GM23338 (cell line): ENCODE data around the gene TWIST2. TPM values are rescaled to one million over a fixed set of nuclear protein-coding genes. Genes with fewer than 3 reads are reported as not detected.

ENCODE experiments used
- ATAC-seq: fragments of 200-7000 bp; cut with Tn5 transposase; 3 replicates; pipeline ENCODE4 v1.9.1; 2020
- DNase-seq: peaks from one replicate; pipeline ENCODE4 v3.0.0-alpha.2; 2015; ENCODE audit warnings: low spot score
- H2AFZ ChIP-seq: fragments of 200-600 bp; sonication (generic); 2 replicates; pipeline ENCODE4 v1.8.0; 2016; ENCODE audit warnings: antibody characterized with exemption, mild to moderate bottlenecking, moderate library complexity
- H3F3A ChIP-seq: fragments of 200-600 bp; sonication (generic); replicated peaks from 2 replicates; pipeline ENCODE4 v1.8.0; 2017; ENCODE audit warnings: antibody characterized with exemption, mixed run types, low read depth
- H3K27ac ChIP-seq: fragments of 200-600 bp; sonication (generic); 2 replicates; pipeline ENCODE4 v1.6.1; 2016; ENCODE audit warnings: low read depth
- H3K27me3 ChIP-seq: fragments of 200-600 bp; sonication (generic); 2 replicates; pipeline ENCODE4 v1.8.0; 2016; ENCODE audit warnings: mild to moderate bottlenecking, mixed run types, moderate library complexity; ENCODE audit not compliant: insufficient read depth
- H3K36me3 ChIP-seq: fragments of 200-600 bp; sonication (generic); 2 replicates; pipeline ENCODE4 v1.8.0; 2016; ENCODE audit warnings: mild to moderate bottlenecking; ENCODE audit not compliant: insufficient read depth
- H3K4me1 ChIP-seq: fragments of 200-600 bp; sonication (generic); 2 replicates; pipeline ENCODE4 v1.8.0; 2016; ENCODE audit warnings: mild to moderate bottlenecking, moderate library complexity; ENCODE audit not compliant: insufficient read depth
- H3K4me2 ChIP-seq: fragments of 200-600 bp; sonication (generic); 2 replicates; pipeline ENCODE4 v1.7.1; 2017; ENCODE audit warnings: mixed run types
- H3K4me3 ChIP-seq: fragments of 200-600 bp; sonication (generic); 2 replicates; pipeline ENCODE4 v1.6.1; 2016; ENCODE audit warnings: mixed run types
- H3K79me2 ChIP-seq: fragments of 200-600 bp; sonication (generic); replicated peaks from 2 replicates; pipeline ENCODE4 v1.8.0; 2017; ENCODE audit warnings: mild to moderate bottlenecking; ENCODE audit not compliant: insufficient read depth
- H3K9me2 ChIP-seq: fragments of 200-600 bp; sonication (generic); 2 replicates; pipeline ENCODE4 v1.8.0; 2017; ENCODE audit not compliant: insufficient read depth
- H4K20me1 ChIP-seq: fragments of 200-600 bp; sonication (generic); replicated peaks from 2 replicates; pipeline ENCODE4 v1.8.0; 2017; ENCODE audit warnings: mild to moderate bottlenecking; ENCODE audit not compliant: insufficient read depth
- H3K27ac Mint-ChIP-seq: 2 replicates; pipeline ENCODE4 v1.8.0; 2020; ENCODE audit warnings: inconsistent platforms, mild to moderate bottlenecking, moderate library complexity, mixed read lengths
- H3K27me3 Mint-ChIP-seq: 3 replicates; pipeline ENCODE4 v1.8.0; 2022; ENCODE audit warnings: low read depth, mild to moderate bottlenecking, moderate library complexity, mixed read lengths, inconsistent platforms; ENCODE audit not compliant: insufficient read depth, poor library complexity
- H3K36me3 Mint-ChIP-seq: 3 replicates; pipeline ENCODE4 v1.8.0; 2021; ENCODE audit warnings: low read depth, mild to moderate bottlenecking, inconsistent platforms, moderate library complexity, mixed read lengths
- H3K4me1 Mint-ChIP-seq: 3 replicates; pipeline ENCODE4 v1.8.0; 2020; ENCODE audit warnings: mild to moderate bottlenecking, inconsistent platforms, mixed read lengths
- H3K4me3 Mint-ChIP-seq: 3 replicates; pipeline ENCODE4 v1.8.0; 2021; ENCODE audit warnings: moderate library complexity, mild to moderate bottlenecking, inconsistent platforms, mixed read lengths
- H3K9me3 Mint-ChIP-seq: 3 replicates; pipeline ENCODE4 v1.8.0; 2020; ENCODE audit warnings: moderate library complexity, mild to moderate bottlenecking, inconsistent platforms, mixed read lengths
- CREB1 ChIP-seq: fragments of 250-450 bp; sonication (Bioruptor Pico); IDR thresholded peaks from 2 replicates; pipeline ENCODE4 v1.5.0; 2020; ENCODE audit warnings: low read depth, mild to moderate bottlenecking, moderate library complexity
- CTCF ChIP-seq, 2 experiments: fragments of 200-600 bp in 1 of 2; sonication (generic) in 1 of 2; conservative IDR thresholded peaks; 2 replicates each; pipeline versions ENCODE4 v1.5.1 to v1.6.1; 2016 to 2017; ENCODE audit warnings: antibody characterized with exemption in 2 of 2, low read depth in 2 of 2, mild to moderate bottlenecking in 2 of 2, moderate library complexity in 1 of 2
- ETS1 ChIP-seq: IDR thresholded peaks from 2 replicates; pipeline ENCODE4 v1.6.1; 2016; ENCODE audit warnings: antibody characterized with exemption
- EZH2 ChIP-seq: fragments of 200-600 bp; sonication (generic); IDR thresholded peaks from one replicate; pipeline ENCODE4 v1.8.0; 2017; ENCODE audit warnings: antibody characterized with exemption, mild to moderate bottlenecking, low read depth; ENCODE audit not compliant: unreplicated experiment
- JUNB ChIP-seq: IDR thresholded peaks from one replicate; pipeline ENCODE4 v1.6.1; 2016; ENCODE audit warnings: antibody characterized with exemption; ENCODE audit not compliant: unreplicated experiment
- POLR2AphosphoS5 ChIP-seq: IDR thresholded peaks from 2 replicates; pipeline ENCODE4 v1.6.1; 2016; ENCODE audit warnings: antibody characterized with exemption, low read depth
- STAT1 ChIP-seq: IDR thresholded peaks from one replicate; pipeline ENCODE4 v1.6.1; 2016; ENCODE audit warnings: antibody characterized with exemption; ENCODE audit not compliant: unreplicated experiment
- ZNF114 ChIP-seq: fragments of 250-450 bp; sonication (Bioruptor Pico); IDR thresholded peaks from 2 replicates; pipeline ENCODE4 v1.5.0; 2020; ENCODE audit warnings: mild to moderate bottlenecking, moderate library complexity
- ZNF331 ChIP-seq: fragments of 250-450 bp; sonication (Bioruptor Pico); IDR thresholded peaks from 2 replicates; pipeline ENCODE4 v1.5.0; 2020; ENCODE audit warnings: low read depth, mild to moderate bottlenecking, moderate library complexity
- ZNF462 ChIP-seq: fragments of 250-450 bp; sonication (Bioruptor Pico); IDR thresholded peaks from 2 replicates; pipeline ENCODE4 v1.5.0; 2020; ENCODE audit warnings: mild to moderate bottlenecking, moderate library complexity
- polyA plus RNA-seq: library from polyadenylated mRNA; unstranded; fragments of >200 nt; fragmentation: Nextera tagmentation; extraction: Ambion mirVana; gene quantifications from 2 replicates; pipeline ENCODE4 v1.2.1, GENCODE V29; 2016
- total RNA-seq: library from RNA; depleted of rRNA; stranded (reverse); fragments of >200 nt; shearing (Covaris generic); gene quantifications from 2 replicates; pipeline ENCODE4 v1.2.3, GENCODE V29; 2014

TWIST2 gene
- total and polyA plus RNA-seq, 2 experiments from 2014 or later = 7.0 to 12.5 TPM

- Histone ChIP-seq H3K36me3 (no peaks in the 10 kb centered on the region), H3K79me2 (no peaks in the 10 kb centered on the region), H3K27ac (no peak overlapping the region), H3K4me1 (no peaks in the 10 kb centered on the region), H4K20me1 (no peaks in the 10 kb centered on the region), H3K27me3 (no peaks in the 10 kb centered on the region), H3K9me2 (0 out of 2 replicates have a peak, but pooled peaks cover 4% of the 10 kb centered on the region), H2AFZ (no peak overlapping the region), H3K4me3 (no peak overlapping the region), H3F3A (no peaks in the 10 kb centered on the region), H3K4me2 (no peak overlapping the region)
- no peak for ATAC-seq
- TF ChIP-seq ZNF331 (CRISPR knock-in tag) = no peak
- TF ChIP-seq STAT1 = no peak
- no peak for TF ChIP-seq CTCF (conservative IDR thresholded peaks at IDR 0.05; ENCODE audit: low read depth in 2 of 2)
- no peak for TF ChIP-seq POLR2AphosphoS5
- TF ChIP-seq ZNF114 (CRISPR knock-in tag) = no peak
- no peak for TF ChIP-seq CREB1 (CRISPR knock-in tag)
- Mint-ChIP-seq H3K4me1 (no peaks in the 10 kb centered on the region), H3K36me3 (peaks cover 5% of the 10 kb centered on the region; the same call in 2 of the 3 replicates), H3K27ac (no peak overlapping the region), H3K27me3 (peaks cover 10% of the 10 kb centered on the region), H3K9me3 (peaks cover 34% of the 10 kb centered on the region), H3K4me3 (no peak overlapping the region)
- DNase-seq = no peak
These were observed 28.3 kb downstream of the TWIST2 start for GRCh38 chr2:238876232-238876630.

- Histone ChIP-seq H3K27ac (no peak overlapping the region), H3K79me2 (no peaks in the 10 kb centered on the region), H3K27me3 (no peaks in the 10 kb centered on the region), H4K20me1 (no peaks in the 10 kb centered on the region), H3K4me3 (no peak overlapping the region), H3F3A (no peaks in the 10 kb centered on the region), H3K4me2 (no peak overlapping the region), H3K4me1 (no peaks in the 10 kb centered on the region), H3K36me3 (no peaks in the 10 kb centered on the region), H3K9me2 (0 out of 2 replicates have a peak, but pooled peaks cover 4% of the 10 kb centered on the region), H2AFZ (no peak overlapping the region)
- H3K9me3 Mint-ChIP-seq = peaks cover 43% of the 10 kb centered on the region
- H3K4me3 Mint-ChIP-seq = no peak overlapping the region
- DNase-seq (no peak), ATAC-seq (no peak)
- H3K4me1 Mint-ChIP-seq = no peaks in the 10 kb centered on the region
- peaks cover 14% of the 10 kb centered on the region; the same call in 2 of the 3 replicates for H3K36me3 Mint-ChIP-seq
- peaks cover 14% of the 10 kb centered on the region for H3K27me3 Mint-ChIP-seq
- no peak overlapping the region for H3K27ac Mint-ChIP-seq
- TF ChIP-seq EZH2 = no peak
- no peak for TF ChIP-seq ZNF331 (CRISPR knock-in tag)
- no peak for TF ChIP-seq JUNB
- TF ChIP-seq STAT1 = no peak
- TF ChIP-seq ZNF462 (CRISPR knock-in tag) = no peak
- no peak for TF ChIP-seq ETS1
These were observed 30.3 kb downstream of the TWIST2 start for GRCh38 chr2:238878051-238878735.
